ENCODE data around the gene IL13RA2.

Gene IL13RA2, protein sequence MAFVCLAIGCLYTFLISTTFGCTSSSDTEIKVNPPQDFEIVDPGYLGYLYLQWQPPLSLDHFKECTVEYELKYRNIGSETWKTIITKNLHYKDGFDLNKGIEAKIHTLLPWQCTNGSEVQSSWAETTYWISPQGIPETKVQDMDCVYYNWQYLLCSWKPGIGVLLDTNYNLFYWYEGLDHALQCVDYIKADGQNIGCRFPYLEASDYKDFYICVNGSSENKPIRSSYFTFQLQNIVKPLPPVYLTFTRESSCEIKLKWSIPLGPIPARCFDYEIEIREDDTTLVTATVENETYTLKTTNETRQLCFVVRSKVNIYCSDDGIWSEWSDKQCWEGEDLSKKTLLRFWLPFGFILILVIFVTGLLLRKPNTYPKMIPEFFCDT

DNA sequence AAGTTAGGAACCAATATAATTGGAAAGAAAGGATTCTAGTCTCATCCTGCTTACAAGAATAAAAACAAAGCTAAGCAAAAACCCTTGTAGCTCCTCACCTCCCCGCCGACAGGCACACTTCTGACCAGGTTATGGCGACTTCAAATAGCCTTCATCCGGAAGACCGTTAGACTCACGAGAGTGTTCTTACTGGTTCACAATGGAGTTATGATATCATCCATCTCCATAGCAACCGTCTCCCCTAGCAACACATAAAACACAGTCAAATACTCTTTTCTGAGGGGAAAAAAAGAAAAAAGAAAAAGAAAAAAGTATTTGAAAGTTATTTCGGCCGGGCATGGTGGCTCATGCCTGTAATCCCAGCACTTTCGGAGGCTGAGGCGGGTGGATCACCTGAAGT, at the start of gene IL13RA2:
Gene IL13RA2 (minus strand): TSS at position 162 of the 400 bp plus-strand sequence. CDS start 347 bp downstream, outside the sequence.
- DNase-seq (ENCODE audit: low spot score): no peak

- DNase-seq (ENCODE audit: low spot score): no peak
Observed at GRCh38 chrX:115065304-115065703, 47.9 kb upstream of the IL13RA2 start.

- DNase-seq (ENCODE audit: low spot score): no peak
Observed at GRCh38 chrX:115060013-115060412, 42.6 kb upstream of the IL13RA2 start.

DNA sequence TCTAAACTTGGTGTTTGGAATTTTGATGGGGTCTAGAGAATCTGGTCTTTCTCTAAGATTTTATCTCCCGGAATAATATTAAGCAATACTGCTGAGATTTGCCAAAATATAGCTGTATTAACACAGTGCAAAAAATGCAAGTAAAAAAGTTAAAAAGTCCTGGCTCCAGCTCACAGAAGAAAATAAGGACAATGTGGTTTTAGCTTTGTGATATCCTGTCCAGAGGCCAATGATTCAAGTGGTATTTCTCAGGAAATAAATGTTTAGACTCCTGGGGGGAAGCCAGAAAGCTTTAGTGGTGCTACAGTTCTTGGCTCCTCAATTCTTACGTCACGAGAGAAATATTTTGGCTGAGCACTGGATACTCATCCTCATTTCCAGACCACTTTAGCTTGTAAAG, 40.9 kb upstream of the IL13RA2 start:
- no peak for DNase-seq (ENCODE audit: low spot score)

DNA sequence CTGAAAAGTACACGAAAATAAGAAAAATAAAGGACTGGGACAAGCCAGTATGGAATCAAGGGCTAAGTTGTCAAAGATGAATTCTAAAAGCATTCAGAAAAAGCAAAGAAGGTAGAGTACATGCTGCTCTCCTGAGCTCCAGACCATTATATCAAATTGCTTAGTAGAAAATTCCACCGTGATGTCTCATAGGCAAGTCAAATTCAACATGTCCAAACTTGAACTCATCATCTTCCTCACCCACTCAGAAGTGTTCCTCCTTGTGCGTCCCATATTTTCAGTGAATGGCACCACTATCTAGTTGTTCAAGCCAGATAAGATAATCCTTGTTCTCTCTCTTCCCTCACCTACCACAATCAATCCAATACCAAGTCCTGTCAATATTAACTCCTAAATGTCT, 37.5 kb upstream of the IL13RA2 start:
- no peak for DNase-seq (ENCODE audit: low spot score)

DNA sequence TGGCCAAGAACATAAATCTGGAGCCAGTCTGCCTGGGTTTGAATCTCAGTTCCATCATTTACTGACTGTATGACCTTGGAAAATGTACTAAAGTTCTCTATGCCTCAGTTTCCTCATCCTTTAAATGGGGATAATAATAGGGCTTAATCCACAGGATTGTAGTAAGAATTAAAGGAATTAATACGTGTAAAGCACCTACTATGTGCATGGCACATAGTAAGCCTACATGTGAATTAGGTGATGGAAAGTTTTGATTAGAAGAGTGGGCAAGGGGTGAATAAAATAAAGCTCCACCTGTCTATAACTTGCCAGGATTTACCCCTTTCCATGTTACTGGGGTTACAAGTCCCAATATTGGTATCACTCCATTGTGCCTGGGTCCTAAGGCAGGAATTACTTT, 35.8 kb upstream of the IL13RA2 start:
- no peak for DNase-seq (ENCODE audit: low spot score)

DNA sequence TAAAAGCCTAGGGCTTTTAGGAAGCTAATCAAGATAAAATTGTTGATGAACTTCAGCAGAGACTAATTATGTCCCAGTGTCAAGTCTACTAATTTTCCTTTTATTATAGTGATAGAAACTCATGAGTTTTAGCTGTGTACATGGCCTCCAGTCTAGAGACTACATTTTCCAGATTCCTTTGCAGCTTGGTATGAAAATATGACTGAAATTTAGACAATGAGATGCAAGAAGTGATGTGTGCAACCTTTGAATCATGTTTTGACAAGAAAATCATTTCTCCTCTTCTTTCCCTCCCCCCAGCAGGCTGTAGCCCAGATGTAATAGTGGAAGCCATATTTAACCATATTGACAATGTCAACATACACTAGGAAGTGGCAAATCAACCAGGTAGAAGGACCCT, 30.3 kb upstream of the IL13RA2 start:
- DNase-seq (ENCODE audit: low spot score): no peak

- no peak for DNase-seq (ENCODE audit: low spot score)
Observed at GRCh38 chrX:115047181-115047580, 29.8 kb upstream of the IL13RA2 start.

- DNase-seq (ENCODE audit: low spot score): no peak
Observed at GRCh38 chrX:115040417-115040816, 23.0 kb upstream of the IL13RA2 start.

GRCh38 chrX:115038406-115038805, 21.0 kb upstream of the IL13RA2 start:
- no peak for DNase-seq (ENCODE audit: low spot score)

- no peak for DNase-seq (ENCODE audit: low spot score)
Observed at GRCh38 chrX:115036029-115036428, 18.6 kb upstream of the IL13RA2 start.

DNA sequence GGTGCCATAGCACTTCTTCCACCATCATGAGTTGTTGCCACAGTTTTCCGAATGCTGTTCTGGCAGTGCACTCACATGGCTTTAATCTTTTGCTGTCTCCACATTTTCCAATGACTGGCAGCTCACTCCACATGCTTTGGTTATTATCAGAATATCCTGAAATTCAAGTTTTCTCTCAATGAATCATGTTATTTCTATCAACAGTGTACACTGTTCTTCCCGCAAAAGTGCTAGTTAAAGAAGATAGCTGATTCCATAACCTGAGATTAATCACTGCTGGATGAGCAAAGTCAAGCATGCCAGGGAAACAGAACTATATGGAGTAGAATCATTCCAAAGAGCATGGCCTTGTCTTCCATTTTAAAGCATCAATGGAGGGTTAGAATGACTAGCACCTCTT, 14.6 kb upstream of the IL13RA2 start:
- DNase-seq (ENCODE audit: low spot score): no peak

- no peak for DNase-seq (ENCODE audit: low spot score)
Observed at GRCh38 chrX:115030625-115031024, 13.2 kb upstream of the IL13RA2 start.

DNA sequence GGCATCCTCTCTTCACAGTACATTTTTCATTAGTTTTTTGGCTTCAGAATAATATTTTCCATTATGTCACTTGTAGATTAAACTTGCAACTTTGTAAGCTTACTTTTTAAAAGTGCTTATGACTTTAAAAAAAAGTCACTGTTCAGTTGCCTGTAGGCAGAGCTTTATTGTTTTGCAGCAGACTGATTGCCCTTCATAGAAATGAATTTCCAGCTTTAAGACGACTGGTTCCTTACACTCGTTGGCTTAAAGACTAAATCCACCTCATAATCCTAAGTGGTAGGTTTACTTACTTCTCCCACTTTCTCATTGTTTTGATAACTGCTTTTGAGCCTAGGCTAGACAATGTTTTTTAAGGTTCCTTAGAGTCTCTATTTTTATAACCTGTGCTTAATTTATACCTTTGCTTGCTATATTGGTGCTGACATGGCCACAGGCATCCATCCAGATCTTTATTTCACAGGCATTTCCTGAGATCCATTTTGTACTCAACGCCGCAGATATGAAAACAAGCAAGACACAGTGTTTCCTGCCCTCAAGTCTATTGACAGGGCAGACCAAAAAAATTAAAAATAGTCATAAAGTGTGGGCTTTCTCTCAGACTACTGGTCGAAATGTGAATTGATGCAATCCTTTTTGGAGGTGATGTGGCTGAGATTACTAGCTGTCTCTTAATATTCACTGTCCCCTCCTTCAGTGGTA, 12.6 kb upstream of the IL13RA2 start:
- no peak for DNase-seq (ENCODE audit: low spot score)

DNA sequence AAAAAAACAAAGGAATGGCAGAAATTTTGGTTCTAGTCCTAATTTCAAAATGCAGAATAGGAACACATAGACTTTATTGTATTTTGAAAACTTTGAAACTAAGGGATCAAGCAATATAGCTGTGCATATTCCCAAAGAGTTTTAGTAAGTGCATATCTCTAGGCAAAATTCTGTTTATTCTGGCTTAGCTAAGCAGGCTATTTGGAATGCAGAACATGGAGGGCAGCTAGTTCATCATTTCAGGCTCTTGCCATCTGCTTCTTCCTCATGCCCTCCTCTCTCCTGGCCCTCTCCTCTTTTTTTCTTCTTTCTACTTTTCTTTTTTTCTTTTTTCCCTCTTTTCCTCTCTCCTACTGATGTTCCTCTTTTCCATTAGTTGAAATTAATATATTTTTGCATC, 12.0 kb upstream of the IL13RA2 start:
- no peak for DNase-seq (ENCODE audit: low spot score)

DNA sequence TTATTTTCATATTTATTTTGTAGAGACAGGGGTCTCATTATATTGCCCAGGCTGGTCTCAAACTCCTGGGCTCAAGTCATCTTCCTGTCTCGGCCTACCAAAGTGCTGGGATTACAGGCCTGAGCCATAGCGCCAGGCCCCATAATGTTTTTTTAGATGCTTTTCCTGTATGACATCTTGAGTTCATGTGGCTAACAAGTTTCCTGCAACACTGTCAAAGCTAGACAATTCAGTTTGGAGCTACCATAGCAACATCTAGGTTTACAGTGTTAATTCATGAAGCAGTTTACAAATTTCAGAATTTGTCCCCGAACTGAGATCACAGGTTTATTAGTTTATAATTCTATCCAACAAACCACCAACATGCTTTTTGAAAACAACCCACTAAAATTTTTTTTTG, 6.4 kb upstream of the IL13RA2 start:
- no peak for DNase-seq (ENCODE audit: low spot score)

DNA sequence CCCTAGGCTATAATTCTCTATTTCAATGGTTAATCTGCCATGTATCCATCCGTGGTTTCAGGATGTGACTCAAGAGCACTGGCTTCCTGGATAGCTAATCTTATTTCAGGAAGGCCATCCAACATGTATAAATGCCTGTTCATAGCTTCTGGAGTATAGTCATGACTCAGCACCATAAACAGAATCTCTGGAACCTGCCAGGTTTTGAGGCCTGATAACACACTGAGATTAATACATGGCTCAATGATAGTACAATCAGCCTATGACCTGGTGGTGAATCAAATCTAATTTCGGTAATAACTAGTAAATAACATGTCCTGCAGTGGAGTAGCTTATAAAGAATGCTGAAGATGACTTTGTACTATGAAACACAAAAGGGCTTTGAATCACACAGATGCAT, 5.7 kb upstream of the IL13RA2 start:
- no peak for DNase-seq (ENCODE audit: low spot score)

DNA sequence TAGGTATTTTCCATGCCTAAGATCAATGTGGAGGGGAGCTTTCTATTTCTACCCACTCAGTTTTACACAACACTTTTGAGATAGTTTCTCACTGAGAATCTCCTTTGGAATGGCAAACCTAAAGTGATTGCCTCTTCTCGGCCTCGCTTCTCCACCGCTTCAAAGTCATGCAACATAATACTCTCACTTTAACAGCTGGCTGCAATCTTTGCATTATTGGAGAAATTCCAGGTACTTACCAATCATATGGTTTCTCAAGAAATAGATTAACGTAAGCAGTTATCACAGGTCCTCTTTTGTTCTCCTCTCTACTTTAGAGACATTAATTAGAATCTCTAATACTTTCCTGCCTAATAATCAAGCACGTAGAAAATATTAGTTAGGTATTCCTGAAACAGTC, 3.7 kb upstream of the IL13RA2 start:
- no peak for DNase-seq (ENCODE audit: low spot score)

- no peak for DNase-seq (ENCODE audit: low spot score)
Observed at GRCh38 chrX:115018944-115019343, 1.5 kb upstream of the IL13RA2 start.

DNA sequence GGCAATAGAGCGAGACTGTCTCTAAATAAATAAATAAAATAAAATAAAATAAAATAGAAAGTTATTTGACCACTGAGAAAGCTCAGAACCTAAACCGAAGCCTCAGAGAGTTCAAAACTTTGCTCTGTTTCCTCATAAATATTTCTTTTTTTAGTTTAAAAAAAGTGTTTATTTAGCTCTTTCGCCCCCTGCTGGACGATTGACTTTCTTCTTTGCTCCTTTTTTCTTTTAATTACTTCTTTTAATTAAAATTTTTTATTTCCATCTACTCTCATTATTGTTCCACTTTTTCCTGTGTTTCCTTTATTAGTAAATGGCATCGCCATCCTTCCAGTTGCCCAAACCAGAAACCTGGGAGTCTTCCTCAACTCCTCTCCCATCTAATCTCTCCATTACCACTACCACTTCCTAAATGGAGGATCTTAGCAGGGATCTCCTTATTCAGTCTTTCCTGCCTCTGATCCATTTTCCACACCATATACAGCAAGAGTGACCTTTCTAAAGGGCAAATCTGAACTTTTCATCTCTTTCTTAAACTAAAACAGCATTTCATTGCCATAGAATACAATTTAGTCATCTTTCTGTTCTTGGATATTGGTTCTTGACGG, 728 bp upstream of the IL13RA2 start:
- no peak for DNase-seq (ENCODE audit: low spot score)

DNA sequence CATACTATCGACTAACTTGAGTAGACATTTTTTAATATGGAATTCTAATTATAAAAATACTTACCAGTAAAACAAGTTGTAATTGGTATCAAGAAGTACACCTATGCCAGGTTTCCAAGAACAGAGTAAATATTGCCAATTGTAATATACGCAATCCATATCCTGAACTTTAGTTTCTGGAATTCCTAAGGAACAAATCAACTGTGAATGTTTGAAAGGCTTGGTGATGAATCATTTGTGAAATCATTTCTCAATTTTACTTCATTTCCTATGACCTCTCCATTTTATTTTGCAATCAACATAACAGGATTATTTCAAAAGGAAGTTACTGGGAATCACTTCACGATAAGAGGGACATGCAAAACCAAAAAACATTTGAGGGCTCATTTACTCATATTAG, 3.7 kb downstream of the IL13RA2 start:
- DNase-seq (ENCODE audit: low spot score): no peak

DNA sequence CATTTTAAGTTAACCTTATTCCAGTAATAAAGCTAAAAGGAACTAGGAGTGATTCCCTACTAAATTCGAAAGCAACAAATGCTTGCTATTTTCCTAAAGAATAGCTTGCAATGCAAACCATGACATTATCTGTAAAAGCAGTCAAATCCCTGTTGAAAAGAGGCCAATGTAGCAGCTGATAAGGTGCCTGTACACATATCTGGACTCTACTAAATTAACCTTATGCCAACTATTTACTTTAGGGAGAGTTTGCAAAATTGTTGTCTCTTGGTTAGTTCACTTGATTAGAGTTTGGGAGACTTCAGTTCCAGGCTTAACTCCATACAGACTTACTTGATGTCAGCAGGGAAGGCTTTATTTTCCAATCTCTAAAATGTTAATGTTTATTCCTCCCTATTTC, 6.0 kb downstream of the IL13RA2 start:
- no peak for DNase-seq (ENCODE audit: low spot score)

- no peak for DNase-seq (ENCODE audit: low spot score)
Observed at GRCh38 chrX:114999906-115000305, 17.5 kb downstream of the IL13RA2 start.

Measured in globus pallidus (tissue), 1 donor.